ENCODE results near the gene CAMKV.
A peak's percentile ranks its signal among the peaks of the same experiment; 100 is the strongest.

CAMKV gene

GRCh38 chr3:49896345-49896744 is 26.6 kb upstream of the CAMKV start:
- no peak for DNase-seq

GRCh38 chr3:49895791-49896190 is 26.1 kb upstream of the CAMKV start:
- no peak for DNase-seq

GRCh38 chr3:49889296-49889695 is 19.6 kb upstream of the CAMKV start:
- no peak for DNase-seq

GRCh38 chr3:49886922-49887265 is 17.2 kb upstream of the CAMKV start:
- no peak for DNase-seq

- no peak for DNase-seq
These were observed 14.3 kb upstream of the CAMKV start for GRCh38 chr3:49883998-49884397.

- peak; percentile 73 for DNase-seq
These were observed 12.5 kb upstream of the CAMKV start for GRCh38 chr3:49882166-49882565.

- DNase-seq: no peak
These were observed 11.0 kb upstream of the CAMKV start for GRCh38 chr3:49880581-49881315.

- no peak for DNase-seq
These were observed 10.0 kb upstream of the CAMKV start for GRCh38 chr3:49879721-49880120.

GRCh38 chr3:49878686-49879085 is 9.0 kb upstream of the CAMKV start:
- DNase-seq: no peak

GRCh38 chr3:49877716-49878115 is 8.0 kb upstream of the CAMKV start:
- DNase-seq: no peak

GRCh38 chr3:49876567-49876966 is 6.9 kb upstream of the CAMKV start:
- no peak for DNase-seq

GRCh38 chr3:49873623-49874022 is 3.9 kb upstream of the CAMKV start:
- peak; percentile 14 for DNase-seq

GRCh38 chr3:49872801-49873281 is 3.1 kb upstream of the CAMKV start:
- DNase-seq: peak; percentile 30

- peak; percentile 17 for DNase-seq
These were observed 1.9 kb upstream of the CAMKV start for GRCh38 chr3:49871531-49872153.

GRCh38 chr3:49868862-49869466 is 742 bp downstream of the CAMKV start:
- DNase-seq: peak; percentile 22

GRCh38 chr3:49867871-49868321 is 1.8 kb downstream of the CAMKV start:
- peak; percentile 51 for DNase-seq

GRCh38 chr3:49867400-49867799 is 2.3 kb downstream of the CAMKV start:
- DNase-seq: peak; percentile 7

- peak; percentile 23 for DNase-seq
These were observed 4.4 kb downstream of the CAMKV start for GRCh38 chr3:49865198-49865784.

GRCh38 chr3:49864505-49864904 is 5.2 kb downstream of the CAMKV start:
- peak; percentile 9 for DNase-seq

GRCh38 chr3:49859576-49860305 is 10.0 kb downstream of the CAMKV start:
- no peak for DNase-seq

GRCh38 chr3:49856181-49857005 is 13.3 kb downstream of the CAMKV start, which contains the start of gene TRAIP:
Gene TRAIP, minus strand, starts transcription at chr3:49856564. Its CDS starts 111 bp downstream, at chr3:49856453.
- peak; percentile 94 for DNase-seq

- DNase-seq: no peak
These were observed 14.0 kb downstream of the CAMKV start for GRCh38 chr3:49855662-49856061.
